Measurements from ENCODE around the gene DTNA.
"Not testable (repeated sequence)": the region's sequence is repeated elsewhere in the genome, so short reads cannot be mapped to it uniquely, and the experiment has no call there.

The DTNA gene

GRCh38 chr18:34720220-34720619, 10.1 kb downstream of the DTNA start:
- H3K4me2 ChIP-seq: no peak overlapping the region
- peaks cover 7% of the 10 kb centered on the region; the same call in 1 of the 2 replicates for H3K9me3 ChIP-seq
- H3K9ac ChIP-seq: no peak overlapping the region
- no peaks in the 10 kb centered on the region for H3K36me3 ChIP-seq
- no peaks in the 10 kb centered on the region for H4K20me1 ChIP-seq
- no peaks in the 10 kb centered on the region for H3K4me1 ChIP-seq
- no peak overlapping the region for H3K27ac ChIP-seq
- no peaks in the 10 kb centered on the region for H3K27me3 ChIP-seq
- TF ChIP-seq Cebpa-rat (IDR thresholded peaks at IDR 0.05): no peak
- no peak overlapping the region for H3K4me3 ChIP-seq

GRCh38 chr18:34723143-34723542, 13.0 kb downstream of the DTNA start:
- no peak for TF ChIP-seq Cebpa-rat (IDR thresholded peaks at IDR 0.05)
- Histone ChIP-seq H3K27me3 (no peaks in the 10 kb centered on the region), H3K9ac (no peak overlapping the region), H3K4me2 (no peak overlapping the region), H3K4me3 (no peak overlapping the region), H3K36me3 (no peaks in the 10 kb centered on the region), H3K27ac (no peak overlapping the region), H3K9me3 (peaks cover 7% of the 10 kb centered on the region; the same call in 1 of the 2 replicates), H4K20me1 (no peaks in the 10 kb centered on the region), H3K4me1 (no peaks in the 10 kb centered on the region)

GRCh38 chr18:34725737-34726136, 15.6 kb downstream of the DTNA start:
- not testable (repeated sequence) for H3K4me3 ChIP-seq
- peaks cover 10% of the 10 kb centered on the region; the same call in 1 of the 2 replicates for H3K4me1 ChIP-seq

GRCh38 chr18:34726286-34727004, 16.3 kb downstream of the DTNA start:
- Histone ChIP-seq H3K9me3 (peaks cover 7% of the 10 kb centered on the region; the same call in 1 of the 2 replicates), H3K4me2 (no peak overlapping the region), H3K9ac (no peak overlapping the region), H3K27ac (no peak overlapping the region), H3K27me3 (no peaks in the 10 kb centered on the region), H3K36me3 (no peaks in the 10 kb centered on the region), H4K20me1 (no peaks in the 10 kb centered on the region), H3K4me1 (peaks cover 10% of the 10 kb centered on the region; the same call in 1 of the 2 replicates), H3K4me3 (no peak overlapping the region)
- TF ChIP-seq Cebpa-rat (IDR thresholded peaks at IDR 0.05): no peak

More at GRCh38 chr18:34725737-34726136, 15.6 kb downstream of the DTNA start:
- not testable (repeated sequence) for H4K20me1 ChIP-seq, H3K9ac ChIP-seq, H3K4me2 ChIP-seq, H3K36me3 ChIP-seq, H3K27me3 ChIP-seq, H3K9me3 ChIP-seq, H3K27ac ChIP-seq

GRCh38 chr18:34729264-34729663, 19.2 kb downstream of the DTNA start:
- peaks cover 10% of the 10 kb centered on the region; the same call in 1 of the 2 replicates for H3K4me1 ChIP-seq
- no peaks in the 10 kb centered on the region for H3K27me3 ChIP-seq
- TF ChIP-seq Cebpa-rat (IDR thresholded peaks at IDR 0.05): no peak
- H3K9me3 ChIP-seq: peaks cover 7% of the 10 kb centered on the region; the same call in 1 of the 2 replicates
- H3K27ac ChIP-seq: no peak overlapping the region
- H3K4me2 ChIP-seq: no peak overlapping the region
- no peak overlapping the region for H3K9ac ChIP-seq
- H4K20me1 ChIP-seq: no peaks in the 10 kb centered on the region
- H3K36me3 ChIP-seq: no peaks in the 10 kb centered on the region
- H3K4me3 ChIP-seq: no peak overlapping the region

- H3K4me1 ChIP-seq: peaks cover 10% of the 10 kb centered on the region; the same call in 1 of the 2 replicates
- H4K20me1 ChIP-seq: no peaks in the 10 kb centered on the region
- no peak for TF ChIP-seq Cebpa-rat (IDR thresholded peaks at IDR 0.05)
- no peaks in the 10 kb centered on the region for H3K36me3 ChIP-seq
- peak overlapping the region; percentile 50 for H3K4me2 ChIP-seq
- H3K27ac ChIP-seq: no peak overlapping the region
- H3K4me3 ChIP-seq: no peak overlapping the region
- H3K9me3 ChIP-seq: peaks cover 1% of the 10 kb centered on the region; the same call in 1 of the 2 replicates
- H3K9ac ChIP-seq: no peak overlapping the region
- H3K27me3 ChIP-seq: no peaks in the 10 kb centered on the region
These were observed 19.8 kb downstream of the DTNA start for GRCh38 chr18:34729740-34730355.

- TF ChIP-seq Cebpa-rat (IDR thresholded peaks at IDR 0.05): no peak
- no peaks in the 10 kb centered on the region for H4K20me1 ChIP-seq
These were observed 20.7 kb downstream of the DTNA start for GRCh38 chr18:34730774-34731173.

GRCh38 chr18:34734056-34734455, 24.0 kb downstream of the DTNA start:
- H3K4me2 ChIP-seq: no peak overlapping the region
- TF ChIP-seq Cebpa-rat (IDR thresholded peaks at IDR 0.05): no peak
- peaks cover 10% of the 10 kb centered on the region; the same call in 1 of the 2 replicates for H3K4me1 ChIP-seq
- H3K9ac ChIP-seq: no peak overlapping the region
- no peaks in the 10 kb centered on the region for H3K9me3 ChIP-seq
- no peak overlapping the region for H3K4me3 ChIP-seq
- H3K27me3 ChIP-seq: no peaks in the 10 kb centered on the region
- no peaks in the 10 kb centered on the region for H4K20me1 ChIP-seq
- no peak overlapping the region for H3K27ac ChIP-seq
- H3K36me3 ChIP-seq: no peaks in the 10 kb centered on the region

More at GRCh38 chr18:34730774-34731173, 20.7 kb downstream of the DTNA start:
- H3K9ac ChIP-seq: no peak overlapping the region
- no peak overlapping the region for H3K27ac ChIP-seq
- H3K27me3 ChIP-seq: no peaks in the 10 kb centered on the region
- H3K4me2 ChIP-seq: no peak overlapping the region
- H3K4me3 ChIP-seq: no peak overlapping the region
- H3K9me3 ChIP-seq: no peaks in the 10 kb centered on the region
- no peaks in the 10 kb centered on the region for H3K36me3 ChIP-seq
- H3K4me1 ChIP-seq: peaks cover 10% of the 10 kb centered on the region; the same call in 1 of the 2 replicates

- H3K27ac ChIP-seq, H3K4me3 ChIP-seq: not testable (repeated sequence)
These were observed 24.4 kb downstream of the DTNA start for GRCh38 chr18:34734526-34734925.

GRCh38 chr18:34738175-34738894, 28.2 kb downstream of the DTNA start:
- H4K20me1 ChIP-seq: no peaks in the 10 kb centered on the region
- H3K27ac ChIP-seq: no peak overlapping the region
- H3K4me2 ChIP-seq: no peak overlapping the region
- no peaks in the 10 kb centered on the region for H3K4me1 ChIP-seq
- no peak overlapping the region for H3K9ac ChIP-seq
- H3K27me3 ChIP-seq: no peaks in the 10 kb centered on the region
- no peaks in the 10 kb centered on the region for H3K36me3 ChIP-seq
- no peaks in the 10 kb centered on the region for H3K9me3 ChIP-seq
- no peak overlapping the region for H3K4me3 ChIP-seq
- no peak for TF ChIP-seq Cebpa-rat (IDR thresholded peaks at IDR 0.05)

More at GRCh38 chr18:34734526-34734925, 24.4 kb downstream of the DTNA start:
- H4K20me1 ChIP-seq, H3K36me3 ChIP-seq, H3K27me3 ChIP-seq, H3K9me3 ChIP-seq, H3K4me2 ChIP-seq, H3K9ac ChIP-seq: not testable (repeated sequence)
- peaks cover 10% of the 10 kb centered on the region; the same call in 1 of the 2 replicates for H3K4me1 ChIP-seq

Measured in BLaER1 (cell line).